ENCODE data around the gene LRTM2. TPM values are rescaled to one million over a fixed set of nuclear protein-coding genes. Genes with fewer than 3 reads are reported as not detected.
"Not testable (repeated sequence)": the region's sequence is repeated elsewhere in the genome, so short reads cannot be mapped to it uniquely, and the experiment has no call there.

Gene LRTM2
- total RNA-seq, 1 experiment from 2014 or later: not detected

GRCh38 chr12:1815814-1816729 lies 4.3 kb upstream of the LRTM2 start:
- DNase-seq: no peak
- POLR2A ChIA-PET (ENCODE audit: unreplicated experiment): no interaction called here
- BruUV-seq (replicated peaks): no TSS peak
- Histone ChIP-seq H3F3A (ENCODE audit: insufficient read depth, low read depth) (no peaks in the 10 kb centered on the region), H3K4me1 (replicated peaks; ENCODE audit: insufficient read depth) (no peaks in the 10 kb centered on the region), H3K79me2 (ENCODE audit: low read depth) (no peaks in the 10 kb centered on the region), H3K27ac (no peak overlapping the region), H3K4me2 (no peak overlapping the region), H3K36me3 (ENCODE audit: low read depth) (no peaks in the 10 kb centered on the region), H3K9me3 (ENCODE audit: insufficient read depth, low read depth) (no peaks in the 10 kb centered on the region), H3K9me2 (ENCODE audit: insufficient read depth) (no peaks in the 10 kb centered on the region), H2AFZ (no peak overlapping the region), H4K20me1 (ENCODE audit: insufficient read depth) (no peaks in the 10 kb centered on the region), H3K27me3 (ENCODE audit: insufficient read depth, low read depth) (peaks cover 86% of the 10 kb centered on the region), H3K4me3 (no peak overlapping the region)
- intact Hi-C loops (cut with micrococcal nuclease; ENCODE audit: unreplicated experiment): no loop called here
- CTCF ChIA-PET: no interaction called here
- TF ChIP-seq CTCF (conservative IDR thresholded peaks at IDR 0.05) (no peak), EZH2 (IDR thresholded peaks at IDR 0.05; ENCODE audit: low read depth) (no peak)

GRCh38 chr12:1816730-1817348 lies 3.5 kb upstream of the LRTM2 start:
- Histone ChIP-seq H3K4me1 (replicated peaks; ENCODE audit: insufficient read depth) (no peaks in the 10 kb centered on the region), H3F3A (ENCODE audit: insufficient read depth, low read depth) (no peaks in the 10 kb centered on the region), H3K9me2 (ENCODE audit: insufficient read depth) (no peaks in the 10 kb centered on the region), H3K4me2 (no peak overlapping the region), H2AFZ (no peak overlapping the region), H3K36me3 (ENCODE audit: low read depth) (no peaks in the 10 kb centered on the region), H3K4me3 (no peak overlapping the region), H3K27ac (no peak overlapping the region), H3K27me3 (ENCODE audit: insufficient read depth, low read depth) (peaks cover 87% of the 10 kb centered on the region), H3K9me3 (ENCODE audit: insufficient read depth, low read depth) (no peaks in the 10 kb centered on the region), H3K79me2 (ENCODE audit: low read depth) (no peaks in the 10 kb centered on the region), H4K20me1 (ENCODE audit: insufficient read depth) (no peaks in the 10 kb centered on the region)
- no peak for DNase-seq
- intact Hi-C loops (cut with micrococcal nuclease; ENCODE audit: unreplicated experiment): no loop called here
- ChIA-PET CTCF (no interaction called here), POLR2A (ENCODE audit: unreplicated experiment) (interaction anchor here (0.5 kb wide), 1 partner anchor 214 kb away, joined by 3 read pairs; no protein-coding TSS in a partner anchor)
- no peak for TF ChIP-seq EZH2 (IDR thresholded peaks at IDR 0.05; ENCODE audit: low read depth)
- no peak for TF ChIP-seq CTCF (conservative IDR thresholded peaks at IDR 0.05)
- no TSS peak for BruUV-seq (replicated peaks)

- DNase-seq; H4K20me1 ChIP-seq (ENCODE audit: insufficient read depth); POLR2A ChIA-PET (ENCODE audit: unreplicated experiment); H3K9me2 ChIP-seq (ENCODE audit: insufficient read depth); H3K79me2 ChIP-seq (ENCODE audit: low read depth); H3K4me3 ChIP-seq; intact Hi-C loops (cut with micrococcal nuclease; ENCODE audit: unreplicated experiment); BruUV-seq (replicated peaks); H3K4me2 ChIP-seq; H3K36me3 ChIP-seq (ENCODE audit: low read depth); H3K4me1 ChIP-seq (replicated peaks; ENCODE audit: insufficient read depth); H3K9me3 ChIP-seq (ENCODE audit: insufficient read depth, low read depth); H3K27ac ChIP-seq; H3F3A ChIP-seq (ENCODE audit: insufficient read depth, low read depth); CTCF ChIA-PET; H2AFZ ChIP-seq: not testable (repeated sequence)
- H3K27me3 ChIP-seq (ENCODE audit: insufficient read depth, low read depth): peaks cover 87% of the 10 kb centered on the region
Measured at GRCh38 chr12:1817928-1818327, 2.4 kb upstream of the LRTM2 start.

Data from PC-9 (cell line).